Measurements from ENCODE around the gene ATP6V1G2.

ATP6V1G2 gene

GRCh38 chr6:31528307-31528777, 18.1 kb downstream of the ATP6V1G2 start:
- no peak for TF ChIP-seq CTCF (IDR thresholded peaks at IDR 0.05; ENCODE audit: low read depth, low read length, poor library complexity, severe bottlenecking)
- no peak for TF ChIP-seq EZH2phosphoT487 (IDR thresholded peaks at IDR 0.05; ENCODE audit: borderline replicate concordance, low read length)
- Histone ChIP-seq H3K27me3 (ENCODE audit: control insufficient read depth, low read length) (no peaks in the 10 kb centered on the region), H3K36me3 (ENCODE audit: control insufficient read depth, low read length) (peaks cover 44% of the 10 kb centered on the region), H3K79me2 (ENCODE audit: control insufficient read depth, low read length) (peaks cover 4% of the 10 kb centered on the region), H3F3A (ENCODE audit: control insufficient read depth, insufficient read depth) (peaks cover 47% of the 10 kb centered on the region), H4K20me1 (ENCODE audit: control insufficient read depth, insufficient read depth, low read depth, low read length) (peaks cover 12% of the 10 kb centered on the region; the same call in 1 of the 2 replicates), H3K27ac (ENCODE audit: low read depth, low read length) (no peak overlapping the region), H3K4me2 (ENCODE audit: low read length) (no peak overlapping the region), H3K4me1 (ENCODE audit: control insufficient read depth, low read length) (no peaks in the 10 kb centered on the region), H3K9me3 (ENCODE audit: control insufficient read depth, insufficient read depth, low read length) (no peaks in the 10 kb centered on the region), H3K9me2 (replicated peaks; ENCODE audit: control insufficient read depth, low read length) (no peaks in the 10 kb centered on the region), H3K4me3 (ENCODE audit: low read length) (no peak overlapping the region)

GRCh38 chr6:31525932-31526591, 20.3 kb downstream of the ATP6V1G2 start:
- Histone ChIP-seq H3K27ac (ENCODE audit: low read depth, low read length) (no peak overlapping the region), H3K4me1 (ENCODE audit: control insufficient read depth, low read length) (no peaks in the 10 kb centered on the region), H3K79me2 (ENCODE audit: control insufficient read depth, low read length) (no peaks in the 10 kb centered on the region), H3K36me3 (ENCODE audit: control insufficient read depth, low read length) (peaks cover 21% of the 10 kb centered on the region), H3K9me3 (ENCODE audit: control insufficient read depth, insufficient read depth, low read length) (no peaks in the 10 kb centered on the region), H3F3A (ENCODE audit: control insufficient read depth, insufficient read depth) (peaks cover 30% of the 10 kb centered on the region), H3K9me2 (replicated peaks; ENCODE audit: control insufficient read depth, low read length) (no peaks in the 10 kb centered on the region), H3K4me3 (ENCODE audit: low read length) (no peak overlapping the region), H3K27me3 (ENCODE audit: control insufficient read depth, low read length) (no peaks in the 10 kb centered on the region), H3K4me2 (ENCODE audit: low read length) (no peak overlapping the region), H4K20me1 (ENCODE audit: control insufficient read depth, insufficient read depth, low read depth, low read length) (peaks cover 5% of the 10 kb centered on the region; the same call in 1 of the 2 replicates)
- no peak for TF ChIP-seq CTCF (IDR thresholded peaks at IDR 0.05; ENCODE audit: low read depth, low read length, poor library complexity, severe bottlenecking)
- TF ChIP-seq EZH2phosphoT487 (IDR thresholded peaks at IDR 0.05; ENCODE audit: borderline replicate concordance, low read length) = no peak

- Histone ChIP-seq H3K9me3 (ENCODE audit: control insufficient read depth, insufficient read depth, low read length) (no peaks in the 10 kb centered on the region), H3K4me2 (ENCODE audit: low read length) (no peak overlapping the region), H3K27me3 (ENCODE audit: control insufficient read depth, low read length) (no peaks in the 10 kb centered on the region), H3K79me2 (ENCODE audit: control insufficient read depth, low read length) (no peaks in the 10 kb centered on the region), H3K36me3 (ENCODE audit: control insufficient read depth, low read length) (peaks cover 16% of the 10 kb centered on the region), H3F3A (ENCODE audit: control insufficient read depth, insufficient read depth) (peaks cover 24% of the 10 kb centered on the region), H4K20me1 (ENCODE audit: control insufficient read depth, insufficient read depth, low read depth, low read length) (peaks cover under 1% of the 10 kb centered on the region; the same call in 1 of the 2 replicates), H3K9me2 (replicated peaks; ENCODE audit: control insufficient read depth, low read length) (no peaks in the 10 kb centered on the region), H3K4me3 (ENCODE audit: low read length) (no peak overlapping the region), H3K27ac (ENCODE audit: low read depth, low read length) (no peak overlapping the region), H3K4me1 (ENCODE audit: control insufficient read depth, low read length) (no peaks in the 10 kb centered on the region)
- TF ChIP-seq EZH2phosphoT487 (IDR thresholded peaks at IDR 0.05; ENCODE audit: borderline replicate concordance, low read length) = no peak
- TF ChIP-seq CTCF (IDR thresholded peaks at IDR 0.05; ENCODE audit: low read depth, low read length, poor library complexity, severe bottlenecking) = no peak
Measured at GRCh38 chr6:31525553-31525931, 20.9 kb downstream of the ATP6V1G2 start.
